ENCODE measurements around the gene OR51B2. TPM values are rescaled to one million over a fixed set of nuclear protein-coding genes. Genes with fewer than 3 reads are reported as not detected.

Gene OR51B2
- polyA plus RNA-seq, 1 experiment, result not detected

- no peak for TF ChIP-seq CTCF (IDR thresholded peaks at IDR 0.05; ENCODE audit: insufficient read depth, low read depth, low read length)
- Histone ChIP-seq H3K27me3 (ENCODE audit: control insufficient read depth, insufficient read depth, low read length) (no peaks in the 10 kb centered on the region), H3K36me3 (ENCODE audit: control insufficient read depth, insufficient read depth, low read length) (no peaks in the 10 kb centered on the region), H3K4me3 (ENCODE audit: low read depth, low read length) (no peak overlapping the region)
- POLR2A ChIA-PET, result no interaction called here
- CTCF ChIA-PET, result interaction anchor here (0.6 kb wide), 1 partner anchor 1427 kb away, joined by 3 read pairs; no protein-coding TSS in a partner anchor
- DNase-seq (ENCODE audit: low read depth), result no peak
These were observed 47.4 kb downstream of the OR51B2 start for GRCh38 chr11:5276697-5277096.

- DNase-seq (ENCODE audit: low read depth), result no peak
- Histone ChIP-seq H3K4me3 (ENCODE audit: low read depth, low read length) (no peak overlapping the region), H3K27me3 (ENCODE audit: control insufficient read depth, insufficient read depth, low read length) (no peaks in the 10 kb centered on the region), H3K36me3 (ENCODE audit: control insufficient read depth, insufficient read depth, low read length) (no peaks in the 10 kb centered on the region)
- no peak for TF ChIP-seq CTCF (IDR thresholded peaks at IDR 0.05; ENCODE audit: insufficient read depth, low read depth, low read length)
- ChIA-PET POLR2A (no interaction called here), CTCF (interaction anchor here (0.9 kb wide), 1 partner anchor 15 kb away, joined by 3 read pairs; no protein-coding TSS in a partner anchor)
These were observed 48.6 kb downstream of the OR51B2 start for GRCh38 chr11:5275369-5276110.

- Histone ChIP-seq H3K4me3 (ENCODE audit: low read depth, low read length) (no peak overlapping the region), H3K36me3 (ENCODE audit: control insufficient read depth, insufficient read depth, low read length) (no peaks in the 10 kb centered on the region), H3K27me3 (ENCODE audit: control insufficient read depth, insufficient read depth, low read length) (no peaks in the 10 kb centered on the region)
- DNase-seq (ENCODE audit: low read depth), result no peak
- ChIA-PET CTCF (no interaction called here), POLR2A (no interaction called here)
- TF ChIP-seq CTCF (IDR thresholded peaks at IDR 0.05; ENCODE audit: insufficient read depth, low read depth, low read length), result no peak
These were observed 49.7 kb downstream of the OR51B2 start for GRCh38 chr11:5274395-5274794.

Small RNA genes lying within 50 kb of the gene (small RNA-seq; reads per million reads assigned to genes)
- gene AC104389.3 (ENCODE audit: insufficient read length, low read depth, low replicate concordance), result not detected

Other genes with a start within 250 kb of the OR51B2 start
- gene OR52A5, start 185.9 kb downstream of the OR51B2 start, polyA plus RNA-seq (2011; rRNA removed), result not detected in 2 replicates
- not detected in 2 replicates for gene OR52A1, start 169.5 kb downstream of the OR51B2 start, polyA plus RNA-seq (2011; rRNA removed)
- not detected in 2 replicates for gene OR51V1, start 123.6 kb downstream of the OR51B2 start, polyA plus RNA-seq (2011; rRNA removed)
- not detected in 2 replicates for gene HBB, start 97.2 kb downstream of the OR51B2 start, polyA plus RNA-seq (2011; rRNA removed)
- gene HBD, start 89.8 kb downstream of the OR51B2 start, polyA plus RNA-seq (2011; rRNA removed), result 0.56 and 1.0 TPM in 2 replicates
- gene HBG1, start 74.4 kb downstream of the OR51B2 start, polyA plus RNA-seq (2011; rRNA removed), result not detected in 2 replicates
- not detected in 2 replicates for gene HBG2, start 69.5 kb downstream of the OR51B2 start, polyA plus RNA-seq (2011; rRNA removed)
- not detected in 2 replicates for gene HBE1, start 54.4 kb downstream of the OR51B2 start, polyA plus RNA-seq (2011; rRNA removed)
- not detected in 2 replicates for gene OR51B4, start 22.4 kb downstream of the OR51B2 start, polyA plus RNA-seq (2011; rRNA removed)
- gene OR51B5, start 19.2 kb upstream of the OR51B2 start, polyA plus RNA-seq (2011; rRNA removed), result 0.05 TPM in 1 of 2 replicates, not detected in the other
- gene OR51B6, start 27.2 kb upstream of the OR51B2 start, polyA plus RNA-seq (2011; rRNA removed), result not detected in 2 replicates
- not detected in 2 replicates for gene OR51M1, start 59.5 kb upstream of the OR51B2 start, polyA plus RNA-seq (2011; rRNA removed)
- gene OR51Q1, start 97.8 kb upstream of the OR51B2 start, polyA plus RNA-seq (2011; rRNA removed), result not detected in 2 replicates
- not detected in 2 replicates for gene OR51I1, start 117.2 kb upstream of the OR51B2 start, polyA plus RNA-seq (2011; rRNA removed)
- gene OR51I2, start 125.0 kb upstream of the OR51B2 start, polyA plus RNA-seq (2011; rRNA removed), result not detected in 2 replicates
- gene OR52D1, start 164.4 kb upstream of the OR51B2 start, polyA plus RNA-seq (2011; rRNA removed), result not detected in 2 replicates
- 0.05 TPM in 1 of 2 replicates, not detected in the other for gene UBQLN3, start 185.7 kb upstream of the OR51B2 start, polyA plus RNA-seq (2011; rRNA removed)
- 0.25 and 0.31 TPM in 2 replicates for gene UBQLNL, start 192.4 kb upstream of the OR51B2 start, polyA plus RNA-seq (2011; rRNA removed)
- gene OR52H1, start 224.2 kb upstream of the OR51B2 start, polyA plus RNA-seq (2011; rRNA removed), result not detected in 2 replicates

Data from BJ (cell line).